Activated CD4-positive, CD25-positive, alpha-beta regulatory T cell treated with anti-CD3 and anti-CD28 coated beads, Interleukin-2, amount 50 U/mL, for 72 hours (primary cell): Measurements from ENCODE around the gene HCAR3.
"Not testable (repeated sequence)": the region's sequence is repeated elsewhere in the genome, so short reads cannot be mapped to it uniquely, and the experiment has no call there.

Experiments used
- DNase-seq: peaks from one replicate; pipeline ENCODE4 v3.0.0; 2021

The HCAR3 gene

DNA sequence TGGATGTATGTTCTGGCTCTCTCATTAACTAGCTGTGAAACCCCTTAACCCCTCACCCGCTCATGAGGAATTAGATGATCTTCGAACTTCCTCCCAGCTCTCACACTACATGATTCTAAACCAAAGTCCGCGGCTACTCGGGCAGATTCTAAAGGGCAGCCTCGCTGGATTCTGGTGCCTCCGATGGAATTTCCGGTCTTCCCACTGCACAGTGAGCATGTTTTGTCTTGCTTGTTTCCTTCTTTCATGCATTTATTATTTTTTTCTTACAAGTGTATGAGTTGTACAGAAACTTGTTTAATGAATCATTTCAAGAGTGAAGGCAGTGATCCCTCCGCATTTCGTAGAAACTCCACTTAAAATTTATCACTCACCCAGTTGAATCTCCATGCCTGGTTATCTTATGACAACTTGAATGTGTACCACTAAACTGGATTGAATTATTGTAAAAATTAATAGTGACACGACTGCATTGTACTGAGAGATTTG, 4.5 kb upstream of the HCAR3 start:
- DNase-seq: no peak

DNA sequence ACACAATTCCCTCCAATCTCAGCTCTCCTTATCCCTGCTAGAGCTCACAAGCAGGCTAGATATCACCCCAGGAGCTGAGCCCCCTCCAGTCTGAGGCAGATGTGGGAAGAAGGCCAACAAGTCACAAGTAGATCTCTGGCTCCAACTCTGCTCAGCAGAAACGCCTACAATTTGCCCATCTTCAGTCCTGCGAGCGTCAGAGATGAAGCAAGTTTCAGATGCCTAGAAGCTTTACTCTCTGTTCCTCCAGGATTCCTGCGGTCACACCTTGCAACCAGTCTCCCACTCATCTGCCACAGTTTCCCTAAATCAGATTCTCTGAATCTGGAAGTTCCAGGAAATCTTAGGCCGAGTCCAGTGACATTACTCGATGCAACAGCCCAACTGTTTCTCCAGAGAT, 1.4 kb downstream of the HCAR3 start:
- DNase-seq: not testable (repeated sequence)

- not testable (repeated sequence) for DNase-seq
These were observed 3.0 kb downstream of the HCAR3 start for GRCh38 chr12:122713491-122714188.

DNA sequence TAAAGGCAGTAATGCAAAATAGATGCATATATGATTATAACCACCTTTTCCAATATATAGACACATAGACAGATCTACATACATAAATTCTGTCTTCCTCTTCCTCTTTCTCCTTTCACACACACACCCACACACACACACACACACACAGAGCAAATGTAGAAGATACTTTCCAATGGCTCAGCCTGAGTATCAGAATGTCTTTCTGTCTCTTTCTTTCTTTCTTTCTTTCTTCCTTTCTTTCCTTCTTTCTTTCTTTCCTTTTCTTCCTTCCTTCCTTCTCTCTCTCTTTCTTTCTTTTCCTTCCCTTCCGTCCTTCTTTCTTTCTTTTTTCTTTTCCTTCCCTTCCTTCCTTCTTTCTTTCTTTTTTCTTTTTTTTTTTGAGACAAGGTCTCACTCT, 5.3 kb downstream of the HCAR3 start:
- DNase-seq: not testable (repeated sequence)

DNA sequence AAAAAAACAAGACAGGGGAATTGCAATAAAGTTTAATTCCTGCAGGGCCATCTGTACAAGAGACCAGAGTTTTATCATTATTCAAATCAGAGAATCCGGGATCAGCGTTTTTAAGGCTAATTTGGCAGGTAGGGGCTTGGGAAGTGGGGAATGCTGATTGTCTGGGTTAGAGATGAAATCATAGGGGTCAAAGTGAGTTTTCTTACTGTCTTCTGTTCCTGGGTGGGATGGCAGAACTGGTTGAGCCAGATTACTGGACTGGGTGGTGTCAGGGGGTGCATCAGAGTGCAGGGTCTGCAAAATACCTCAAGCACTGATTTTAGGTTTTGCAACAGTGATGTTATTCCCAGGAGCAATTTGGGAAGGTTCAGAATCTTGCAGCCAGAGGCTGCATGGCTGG, 6.3 kb downstream of the HCAR3 start:
- not testable (repeated sequence) for DNase-seq

DNA sequence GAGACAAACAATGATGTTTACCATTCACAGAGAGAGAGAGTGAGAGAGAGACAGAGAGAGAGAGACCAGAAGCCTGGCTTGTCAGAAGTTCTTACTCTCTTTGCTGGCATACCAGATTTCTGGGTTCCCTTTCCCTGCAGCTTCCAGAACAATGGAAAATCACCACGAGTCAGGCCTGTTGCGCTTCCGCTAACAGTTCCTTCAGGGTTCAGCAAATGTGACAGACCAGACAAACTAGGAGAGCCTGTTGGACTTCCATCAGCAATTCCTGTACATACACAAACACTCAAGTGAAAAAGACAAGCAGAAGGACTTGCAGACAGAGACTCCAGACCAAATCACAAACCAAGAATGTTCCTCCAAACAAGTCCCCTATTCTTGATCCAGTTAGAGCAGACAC, 7.3 kb downstream of the HCAR3 start:
- DNase-seq: not testable (repeated sequence)

DNA sequence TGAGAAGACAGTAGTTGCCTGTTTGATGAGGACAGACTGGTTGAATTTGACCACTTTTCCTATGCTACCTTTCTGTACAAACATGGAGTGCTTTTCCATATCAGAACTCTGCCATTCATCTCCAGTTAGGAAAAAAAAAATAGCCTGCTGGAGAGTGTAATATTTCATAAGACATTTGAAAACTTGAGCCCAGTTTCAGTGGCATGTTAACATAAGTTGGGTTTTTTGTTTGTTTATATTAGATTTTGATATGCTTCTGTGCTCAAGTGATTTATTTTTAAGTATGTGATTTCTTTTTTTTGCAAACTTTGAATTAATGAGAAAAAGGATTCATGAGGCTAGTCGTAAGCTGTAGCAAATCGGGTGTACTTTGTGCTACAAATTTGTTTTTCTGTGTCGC, 12.8 kb downstream of the HCAR3 start:
- DNase-seq: not testable (repeated sequence)

DNA sequence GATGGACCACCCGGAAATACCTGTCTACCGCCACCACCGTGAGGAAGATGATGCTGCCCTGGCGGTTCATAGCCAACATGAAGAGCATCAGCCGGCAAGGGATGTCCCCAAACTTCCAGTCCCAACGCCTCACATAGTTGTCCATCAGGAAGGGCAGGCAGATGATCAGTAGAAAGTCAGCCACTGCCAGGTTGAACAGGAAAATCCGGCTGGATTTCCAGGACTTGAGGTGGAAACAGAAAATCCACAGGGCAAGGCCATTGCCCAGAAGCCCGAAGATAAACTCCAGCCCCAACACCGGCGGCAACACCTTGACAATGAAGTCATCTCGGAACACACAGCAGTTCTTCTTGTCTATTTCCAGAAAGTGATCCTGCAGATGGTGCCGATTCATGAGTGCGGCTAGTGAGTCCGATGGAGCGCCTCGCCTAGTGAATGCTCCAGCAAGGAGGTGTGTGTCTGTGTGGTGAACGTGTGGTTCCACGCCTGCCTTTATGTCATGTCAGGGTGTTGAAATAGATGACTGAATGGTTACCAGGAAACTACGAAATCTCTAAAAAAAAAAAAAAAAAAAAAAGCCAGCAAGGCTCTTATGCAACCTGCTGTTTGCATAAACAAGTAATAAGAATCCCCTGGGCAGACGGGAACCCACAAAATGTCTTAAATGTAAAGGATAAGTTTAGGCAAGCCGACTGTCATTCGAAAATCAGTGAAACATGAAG, 13.6 kb downstream of the HCAR3 start, which contains the start of gene HCAR2:
Gene HCAR2, minus strand, starts transcription at position 468 of the 722 bp plus-strand sequence. Its CDS starts 74 bp downstream, at position 394.
- not testable (repeated sequence) for DNase-seq

- not testable (repeated sequence) for DNase-seq
These were observed 15.1 kb downstream of the HCAR3 start for GRCh38 chr12:122701481-122701880.

GRCh38 chr12:122700038-122700710, 16.4 kb downstream of the HCAR3 start:
- DNase-seq: not testable (repeated sequence)

DNA sequence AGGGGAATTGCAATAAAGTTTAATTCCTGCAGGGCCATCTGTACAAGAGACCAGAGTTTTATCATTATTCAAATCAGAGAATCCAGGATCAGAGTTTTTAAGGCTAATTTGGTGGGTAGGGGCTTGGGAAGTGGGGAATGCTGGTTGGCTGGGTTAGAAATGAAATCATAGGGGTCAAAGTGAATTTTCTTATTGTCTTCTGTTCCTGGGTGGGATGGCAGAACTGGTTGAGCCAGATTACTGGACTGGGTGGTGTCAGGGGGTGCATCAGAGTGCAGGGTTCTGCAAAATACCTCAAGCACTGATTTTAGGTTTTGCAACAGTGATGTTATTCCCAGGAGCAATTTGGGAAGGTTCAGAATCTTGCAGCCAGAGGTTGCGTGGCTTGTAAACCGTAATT, 19.7 kb downstream of the HCAR3 start:
- not testable (repeated sequence) for DNase-seq

DNA sequence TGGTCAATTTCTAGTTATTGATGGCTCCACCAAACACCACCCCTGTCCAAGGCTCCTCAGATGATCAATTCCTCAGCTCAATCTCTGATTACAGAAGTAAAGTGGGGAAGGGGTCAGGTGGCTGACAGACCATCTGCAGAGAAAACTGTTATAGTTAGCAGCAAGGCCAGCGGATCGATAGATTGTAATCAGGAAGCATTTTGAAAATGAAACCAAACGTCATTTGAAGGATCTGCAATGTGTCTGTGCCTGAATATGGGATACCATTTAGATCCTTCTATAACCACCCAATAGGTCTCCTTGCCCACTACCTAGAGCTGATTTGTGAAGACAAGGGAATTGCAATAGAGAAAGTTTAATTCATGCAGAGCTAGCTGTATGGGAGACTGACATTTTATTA, 25.0 kb downstream of the HCAR3 start:
- DNase-seq: no peak

GRCh38 chr12:122688291-122688690, 28.3 kb downstream of the HCAR3 start:
- no peak for DNase-seq

GRCh38 chr12:122687086-122687485, 29.5 kb downstream of the HCAR3 start:
- no peak for DNase-seq

- DNase-seq: no peak
These were observed 30.1 kb downstream of the HCAR3 start for GRCh38 chr12:122686538-122686937.

DNA sequence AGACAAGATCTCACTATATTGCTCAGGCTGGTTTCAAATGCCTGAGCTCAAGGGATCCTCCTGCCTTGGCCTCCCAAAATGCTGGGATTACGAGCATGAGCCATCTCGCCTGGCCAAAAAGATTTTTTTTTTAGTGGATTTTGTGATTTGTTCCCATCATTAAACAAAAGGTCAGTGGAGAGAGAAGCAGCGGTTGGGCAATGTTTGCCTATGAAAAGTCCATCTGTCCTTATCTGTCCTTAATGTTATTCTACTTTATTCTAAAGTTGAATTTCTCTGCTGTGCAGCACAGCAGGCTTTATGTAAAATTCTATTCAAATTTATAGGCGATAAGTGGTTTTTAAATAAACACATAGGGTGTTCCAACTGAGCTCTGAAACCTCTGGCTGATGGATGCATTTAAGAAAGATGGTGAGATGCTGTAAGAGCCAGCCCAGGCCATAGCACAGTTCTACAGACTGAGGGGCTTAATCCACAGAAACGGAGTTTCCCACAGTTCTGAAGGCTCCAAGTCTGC, 32.3 kb downstream of the HCAR3 start:
- no peak for DNase-seq

DNA sequence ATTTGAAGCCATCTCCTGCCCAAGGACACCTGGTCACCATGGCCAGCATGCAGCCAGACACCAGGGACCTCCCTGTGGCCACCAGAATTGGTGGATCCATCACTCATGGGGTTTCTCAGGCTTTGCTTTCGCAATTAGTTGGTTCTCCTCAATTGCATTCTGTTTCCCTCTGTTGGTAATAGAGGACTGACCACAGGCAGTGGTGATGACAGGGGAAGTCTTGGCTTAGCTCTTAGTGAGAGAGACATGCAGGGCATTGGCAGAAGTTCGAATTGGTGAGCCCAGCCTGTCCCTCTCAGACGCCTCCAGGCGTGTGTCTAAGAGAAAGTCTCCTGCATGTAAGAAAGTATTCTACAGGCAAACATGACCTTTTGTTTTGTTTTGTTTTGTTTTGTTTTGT, 34.8 kb downstream of the HCAR3 start:
- DNase-seq: no peak

GRCh38 chr12:122680989-122681388, 35.6 kb downstream of the HCAR3 start:
- DNase-seq: not testable (repeated sequence)

DNA sequence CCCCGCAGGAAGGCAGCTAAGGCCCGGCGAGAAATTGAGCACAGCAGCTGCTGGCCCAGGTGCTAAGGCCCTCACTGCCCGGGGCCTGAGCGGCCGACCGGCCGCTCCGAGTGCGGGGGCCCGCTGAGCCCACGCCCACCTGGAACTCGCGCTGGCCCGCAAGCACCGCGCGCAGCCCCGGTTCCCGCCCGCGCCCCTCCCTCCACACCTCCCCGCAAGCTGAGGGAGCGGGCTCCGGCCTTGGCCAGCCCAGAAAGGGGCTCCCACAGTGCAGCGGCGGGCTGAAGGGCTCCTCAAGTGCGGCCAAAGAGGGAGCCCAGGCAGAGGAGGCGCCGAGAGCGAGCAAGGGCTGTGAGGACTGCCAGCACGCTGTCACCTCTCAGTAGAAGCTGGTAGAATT, 39.8 kb downstream of the HCAR3 start:
- not testable (repeated sequence) for DNase-seq

- DNase-seq: not testable (repeated sequence)
These were observed 40.6 kb downstream of the HCAR3 start for GRCh38 chr12:122676015-122676414.

GRCh38 chr12:122672515-122672914, 44.1 kb downstream of the HCAR3 start:
- no peak for DNase-seq

GRCh38 chr12:122669397-122670070, 47.1 kb downstream of the HCAR3 start:
- DNase-seq: no peak

DNA sequence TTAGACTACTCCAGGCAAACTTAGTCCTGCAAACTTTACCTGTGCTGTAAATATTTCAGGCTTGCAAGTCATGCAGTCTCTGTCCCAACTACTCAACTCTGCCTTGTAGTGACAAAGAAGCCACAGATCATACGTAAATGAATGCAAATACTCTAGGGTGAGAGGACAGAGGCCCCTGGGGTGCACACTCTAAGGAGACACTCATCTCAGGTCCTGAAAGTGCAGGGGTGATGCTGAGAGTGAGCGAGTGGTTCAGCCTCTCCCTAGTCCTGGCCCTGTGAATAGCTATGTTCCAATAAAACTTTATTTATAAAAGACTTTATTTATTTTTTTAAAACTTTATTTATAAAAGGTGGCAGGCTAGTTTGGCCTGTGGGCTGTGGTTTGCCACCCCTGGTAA, 48.3 kb downstream of the HCAR3 start:
- DNase-seq: no peak
